Upper lobe of left lung (tissue), 4 donors: Measurements from ENCODE around the gene HNRNPC.

Source experiments
- CTCF ChIP-seq, 6 experiments: fragments of 450-650 bp in 4 of 6; fragments of 200-600 bp in 2 of 6; sonication (generic) in 2 of 6; IDR thresholded peaks; one replicate each; pipeline ENCODE4 v1.5.1; 2016 to 2019; ENCODE audit warnings: antibody characterized with exemption in 6 of 6
- EP300 ChIP-seq, 4 donors: sonication (generic); formaldehyde crosslinking; IDR thresholded peaks; one replicate each; pipeline ENCODE4 v1.5.1; 2017; ENCODE audit warnings: antibody characterized with exemption in 4 of 4, control low read depth in 2 of 4
- POLR2A ChIP-seq, 4 donors: fragments of 450-650 bp; IDR thresholded peaks; one replicate each; pipeline ENCODE4 v1.5.1; 2016 to 2017; ENCODE audit warnings: antibody characterized with exemption in 4 of 4, mild to moderate bottlenecking in 2 of 4

- TF ChIP-seq POLR2A (IDR thresholded peaks at IDR 0.05), result no peak
- TF ChIP-seq CTCF (IDR thresholded peaks at IDR 0.05), result no peak
- TF ChIP-seq EP300 (IDR thresholded peaks at IDR 0.05), result no peak
These were observed 74.6 kb downstream of the HNRNPC start for GRCh38 chr14:21194597-21194996.
